GOT3 (cell line): Measurements from ENCODE around the gene THBS2.

Experiments
- DNase-seq: peaks from one replicate; lab custom pipeline; 2025; ENCODE audit warnings: mixed read lengths; lab: John Stamatoyannopoulos, UW

Gene THBS2

GRCh38 chr6:169230946-169231789 is 22.5 kb downstream of the THBS2 start:
- no peak for DNase-seq

GRCh38 chr6:169230322-169230665 is 23.4 kb downstream of the THBS2 start:
- no peak for DNase-seq

- no peak for DNase-seq
These were observed 23.9 kb downstream of the THBS2 start for GRCh38 chr6:169229615-169230321.

GRCh38 chr6:169227116-169227515 is 26.5 kb downstream of the THBS2 start:
- DNase-seq, result no peak

GRCh38 chr6:169225887-169226286 is 27.8 kb downstream of the THBS2 start:
- no peak for DNase-seq

- no peak for DNase-seq
These were observed 28.5 kb downstream of the THBS2 start for GRCh38 chr6:169225131-169225576.

GRCh38 chr6:169224716-169225115 is 28.9 kb downstream of the THBS2 start:
- DNase-seq, result no peak

- no peak for DNase-seq
These were observed 29.4 kb downstream of the THBS2 start for GRCh38 chr6:169224185-169224695.

GRCh38 chr6:169223006-169223405 is 30.6 kb downstream of the THBS2 start:
- DNase-seq, result no peak

GRCh38 chr6:169222126-169222525 is 31.5 kb downstream of the THBS2 start:
- DNase-seq, result no peak

GRCh38 chr6:169221264-169221663 is 32.4 kb downstream of the THBS2 start:
- DNase-seq, result no peak

- no peak for DNase-seq
These were observed 33.3 kb downstream of the THBS2 start for GRCh38 chr6:169220068-169220964.

- no peak for DNase-seq
These were observed 35.7 kb downstream of the THBS2 start for GRCh38 chr6:169217972-169218371.

- no peak for DNase-seq
These were observed 36.8 kb downstream of the THBS2 start for GRCh38 chr6:169216830-169217229.

GRCh38 chr6:169215201-169215681 is 38.4 kb downstream of the THBS2 start:
- DNase-seq, result no peak

GRCh38 chr6:169214789-169215188 is 38.9 kb downstream of the THBS2 start:
- DNase-seq, result peak; percentile 29

- no peak for DNase-seq
These were observed 39.7 kb downstream of the THBS2 start for GRCh38 chr6:169213814-169214520.

- DNase-seq, result peak; percentile 34
These were observed 40.5 kb downstream of the THBS2 start for GRCh38 chr6:169212897-169213813.

- DNase-seq, result no peak
These were observed 41.2 kb downstream of the THBS2 start for GRCh38 chr6:169212436-169212835.

- no peak for DNase-seq
These were observed 41.8 kb downstream of the THBS2 start for GRCh38 chr6:169211881-169212280.
